T1000 (cell line): ENCODE results near the gene AOPEP.
"Not testable (repeated sequence)": the region's sequence is repeated elsewhere in the genome, so short reads cannot be mapped to it uniquely, and the experiment has no call there.

ENCODE experiments used
- DNase-seq: peaks from one replicate; lab custom pipeline; 2025; ENCODE audit warnings: mixed read lengths; lab: John Stamatoyannopoulos, UW

The AOPEP gene

DNA sequence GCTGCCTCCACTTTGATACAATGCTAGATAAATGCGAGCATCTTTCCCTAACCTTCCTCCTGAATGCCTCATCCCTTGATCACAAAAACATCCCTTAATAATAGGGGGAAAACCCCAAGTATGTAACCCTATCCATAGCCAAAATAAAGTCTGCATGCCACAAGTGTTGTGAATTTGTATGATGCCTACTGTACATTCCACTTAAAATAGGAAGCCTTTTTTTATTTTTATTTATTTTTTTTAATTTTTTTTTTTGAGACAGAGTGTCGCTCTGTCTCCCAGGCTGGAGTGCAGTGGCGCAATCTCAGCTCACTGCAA lies 207.0 kb downstream of the AOPEP start:
- no peak for DNase-seq

DNA sequence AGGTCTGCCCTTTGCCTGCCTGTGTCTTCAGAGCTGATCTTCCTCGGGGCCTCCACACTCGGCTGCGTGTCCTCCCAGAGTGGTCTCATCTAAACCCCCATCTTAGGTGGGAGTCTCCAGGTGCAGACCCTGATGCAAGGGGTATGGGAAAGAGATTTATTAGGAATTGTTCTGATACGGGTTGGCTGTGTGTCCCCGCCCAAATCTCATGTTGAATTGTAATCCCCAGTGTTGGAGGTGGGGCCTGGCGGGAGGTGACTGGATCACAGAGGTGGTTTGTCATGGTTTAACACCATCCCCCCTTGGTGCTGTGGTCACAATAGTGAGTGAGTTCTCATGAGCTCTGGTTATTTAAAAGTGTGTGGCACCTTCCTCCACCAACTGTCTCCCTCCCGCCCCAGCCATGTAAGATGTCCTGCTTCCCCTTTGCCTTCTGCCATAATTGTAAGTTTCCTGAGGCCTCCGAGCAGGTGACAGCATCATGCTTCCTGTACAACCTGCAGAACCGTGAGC lies 208.4 kb downstream of the AOPEP start:
- no peak for DNase-seq

- no peak for DNase-seq
Measured at GRCh38 chr9:94935396-94935795, 208.9 kb downstream of the AOPEP start.

DNA sequence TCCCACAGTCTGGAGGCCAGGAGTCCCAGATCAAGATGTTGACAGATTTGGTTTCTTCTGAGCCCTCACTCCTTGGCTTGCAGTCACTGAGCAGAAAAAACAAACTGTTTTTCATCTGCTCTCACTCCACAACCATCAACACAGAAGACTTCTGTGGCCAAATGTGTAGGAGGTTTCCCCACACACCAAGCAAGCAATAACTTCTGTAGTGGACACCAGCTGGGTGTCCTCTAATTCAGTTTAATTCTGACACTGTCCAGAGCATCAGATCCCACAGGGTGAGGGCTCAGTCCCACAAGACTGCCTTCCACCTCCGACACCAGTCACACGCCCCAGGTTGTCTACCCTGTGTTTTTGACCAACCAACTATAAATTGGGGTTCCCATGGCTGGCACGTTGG lies 209.9 kb downstream of the AOPEP start:
- DNase-seq: no peak

- DNase-seq: no peak
Measured at GRCh38 chr9:94937214-94937903, 210.9 kb downstream of the AOPEP start.

DNA sequence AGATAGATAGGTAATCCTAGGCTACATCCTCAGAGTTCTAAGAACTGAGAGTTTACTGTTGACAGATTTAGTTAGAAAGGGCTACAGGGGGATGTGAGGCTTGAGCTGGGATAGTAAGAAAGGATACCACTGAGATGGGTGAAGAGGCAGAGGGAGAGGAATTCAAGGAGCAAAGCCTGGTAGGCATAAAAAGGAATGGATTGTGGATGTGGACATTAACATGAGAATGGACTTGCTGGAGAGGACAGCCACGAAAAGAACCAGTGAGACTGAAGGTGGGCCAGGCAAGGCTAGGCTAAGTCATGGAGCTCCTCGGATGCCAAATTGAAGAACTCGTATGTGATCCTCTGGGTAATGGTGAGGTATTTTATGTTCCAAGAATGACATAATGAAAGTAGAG lies 211.9 kb downstream of the AOPEP start:
- DNase-seq: no peak

- not testable (repeated sequence) for DNase-seq
Measured at GRCh38 chr9:94940296-94940695, 213.8 kb downstream of the AOPEP start.

DNA sequence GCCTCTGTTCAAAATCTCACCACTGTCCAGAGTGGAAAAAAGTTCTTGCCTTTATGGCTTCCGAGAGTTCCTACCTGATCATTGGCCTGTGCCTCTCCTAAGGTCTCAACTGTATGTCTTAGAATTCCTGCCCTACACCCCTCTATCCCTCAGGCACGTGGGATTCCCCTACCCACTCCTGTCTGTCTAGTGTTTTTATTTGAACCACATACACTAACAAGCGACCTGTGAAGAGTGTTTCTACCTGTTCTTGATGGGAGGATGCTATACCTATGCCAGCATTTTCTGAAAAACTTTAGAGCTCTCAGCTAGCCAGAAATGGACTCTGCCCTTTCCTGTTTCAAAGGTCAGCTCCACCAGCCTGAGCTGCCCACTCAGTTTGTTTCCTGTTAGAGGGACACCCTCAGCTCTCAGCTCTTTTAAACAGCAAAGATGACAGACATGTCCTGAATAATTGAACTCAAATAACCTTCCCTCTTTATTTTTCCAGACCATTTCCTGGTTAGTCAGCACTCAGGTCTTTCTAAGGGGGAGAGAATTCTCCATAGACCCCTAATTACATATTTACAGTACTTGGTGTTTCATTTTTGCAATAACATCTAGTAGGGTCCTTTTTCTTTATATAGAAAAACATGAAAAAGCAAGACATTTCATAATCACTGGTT lies 214.8 kb downstream of the AOPEP start:
- no peak for DNase-seq

DNA sequence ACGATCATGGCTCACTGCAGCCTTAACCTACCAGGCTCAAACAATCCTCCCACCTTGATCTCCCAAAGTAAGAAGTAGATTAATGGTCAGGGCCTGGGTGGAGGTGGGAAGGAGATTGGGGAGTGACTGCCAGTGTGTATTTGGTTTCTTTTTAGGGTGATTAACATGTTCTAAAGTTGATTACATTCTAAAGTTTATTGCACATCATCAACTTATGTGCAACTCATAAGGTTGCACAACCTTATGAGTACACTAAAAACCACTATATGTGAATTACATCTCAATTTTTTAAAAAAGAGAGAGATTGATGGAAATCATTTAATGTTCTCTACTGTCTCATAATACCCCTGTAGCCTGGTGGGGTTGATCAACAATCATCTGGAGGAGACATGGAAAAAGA lies 218.1 kb downstream of the AOPEP start:
- no peak for DNase-seq

- no peak for DNase-seq
Measured at GRCh38 chr9:94945197-94946144, 219.0 kb downstream of the AOPEP start.

GRCh38 chr9:94946256-94946655 lies 219.8 kb downstream of the AOPEP start:
- DNase-seq: no peak

DNA sequence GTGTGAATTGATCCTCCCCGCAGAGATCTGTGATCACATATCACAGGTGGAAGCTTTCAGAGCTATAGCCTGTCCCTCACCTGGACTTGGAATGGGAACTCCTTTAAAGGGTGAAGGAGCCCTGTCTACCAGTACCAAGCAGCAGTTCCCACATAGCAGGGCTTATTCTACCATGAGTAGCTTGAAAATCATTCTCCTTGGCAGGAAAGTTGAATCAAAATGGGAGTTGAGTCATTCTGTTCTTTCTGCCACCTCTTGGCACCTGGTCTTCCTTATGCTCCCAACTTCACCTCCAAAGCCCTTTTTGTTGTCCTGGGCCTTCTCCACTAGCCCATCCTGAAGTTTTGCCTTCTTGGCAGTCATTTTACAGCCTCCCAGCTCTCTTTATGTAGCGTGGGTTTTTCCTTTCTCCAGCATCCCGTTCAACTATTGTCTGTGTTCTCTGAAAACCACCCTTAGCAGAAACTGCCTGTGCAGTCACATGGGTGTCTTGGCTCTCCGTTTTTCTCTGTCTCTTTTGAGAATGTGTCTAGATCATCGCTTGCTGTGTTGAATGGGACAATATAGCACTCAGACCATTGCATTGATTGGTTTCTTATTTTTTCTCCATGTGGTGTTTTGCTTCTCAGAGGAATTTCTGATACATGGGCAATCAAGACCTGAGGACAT lies 222.2 kb downstream of the AOPEP start:
- DNase-seq: no peak

DNA sequence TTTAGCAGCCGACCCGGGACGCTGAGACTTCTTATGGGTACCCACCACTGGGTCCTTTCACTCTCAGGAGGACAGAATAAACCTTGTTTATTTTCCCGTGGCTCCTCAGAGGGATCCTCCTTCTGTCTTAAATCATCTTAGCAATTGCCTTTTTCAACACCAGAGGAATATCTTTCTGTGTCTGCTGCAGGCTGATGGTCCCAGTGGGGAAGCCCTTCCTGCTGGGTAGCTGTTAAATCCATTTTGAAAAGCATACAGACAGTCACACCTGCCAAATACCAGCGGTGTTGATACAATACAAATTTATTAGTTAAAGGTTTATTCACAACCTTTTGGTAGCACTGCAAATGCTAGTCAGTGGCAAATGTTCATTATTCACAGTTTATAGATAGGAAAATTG lies 222.9 kb downstream of the AOPEP start:
- no peak for DNase-seq

GRCh38 chr9:94950040-94950578 lies 223.6 kb downstream of the AOPEP start:
- DNase-seq: no peak

DNA sequence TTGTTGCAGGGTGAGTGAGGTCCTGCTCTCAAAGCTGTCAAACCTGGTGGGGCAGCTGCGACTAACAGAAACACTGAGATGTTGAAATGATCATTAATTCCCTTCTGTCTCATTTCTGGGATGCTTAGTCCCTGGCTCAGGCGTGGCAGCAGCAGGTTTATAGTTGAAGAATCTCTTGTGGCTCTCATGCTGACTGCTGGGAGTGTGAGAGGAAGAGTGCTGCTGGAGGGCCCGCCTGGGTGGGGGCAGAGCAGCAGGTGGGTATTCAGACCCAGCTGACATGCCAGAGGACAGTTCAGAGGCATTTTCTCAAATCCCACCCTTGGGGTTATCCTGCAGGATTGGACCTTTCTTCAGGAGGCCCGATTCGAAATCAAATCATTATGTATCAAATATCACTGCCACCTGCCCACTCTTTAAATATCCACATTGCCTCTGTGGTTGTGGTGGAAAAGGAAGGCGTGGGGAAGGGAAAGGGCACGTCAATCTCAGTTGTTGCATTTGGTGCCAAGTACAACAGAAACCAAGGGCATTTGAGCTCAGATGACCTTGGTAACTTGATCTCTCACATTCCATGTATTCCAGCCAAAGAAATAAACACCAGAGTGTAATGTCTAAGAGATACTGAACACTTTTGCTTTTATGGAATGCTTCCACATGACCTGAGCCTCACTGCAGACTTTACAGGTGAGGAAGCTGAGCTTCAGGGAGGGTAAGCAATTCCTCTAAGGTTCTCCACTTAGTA lies 224.3 kb downstream of the AOPEP start:
- DNase-seq: no peak

DNA sequence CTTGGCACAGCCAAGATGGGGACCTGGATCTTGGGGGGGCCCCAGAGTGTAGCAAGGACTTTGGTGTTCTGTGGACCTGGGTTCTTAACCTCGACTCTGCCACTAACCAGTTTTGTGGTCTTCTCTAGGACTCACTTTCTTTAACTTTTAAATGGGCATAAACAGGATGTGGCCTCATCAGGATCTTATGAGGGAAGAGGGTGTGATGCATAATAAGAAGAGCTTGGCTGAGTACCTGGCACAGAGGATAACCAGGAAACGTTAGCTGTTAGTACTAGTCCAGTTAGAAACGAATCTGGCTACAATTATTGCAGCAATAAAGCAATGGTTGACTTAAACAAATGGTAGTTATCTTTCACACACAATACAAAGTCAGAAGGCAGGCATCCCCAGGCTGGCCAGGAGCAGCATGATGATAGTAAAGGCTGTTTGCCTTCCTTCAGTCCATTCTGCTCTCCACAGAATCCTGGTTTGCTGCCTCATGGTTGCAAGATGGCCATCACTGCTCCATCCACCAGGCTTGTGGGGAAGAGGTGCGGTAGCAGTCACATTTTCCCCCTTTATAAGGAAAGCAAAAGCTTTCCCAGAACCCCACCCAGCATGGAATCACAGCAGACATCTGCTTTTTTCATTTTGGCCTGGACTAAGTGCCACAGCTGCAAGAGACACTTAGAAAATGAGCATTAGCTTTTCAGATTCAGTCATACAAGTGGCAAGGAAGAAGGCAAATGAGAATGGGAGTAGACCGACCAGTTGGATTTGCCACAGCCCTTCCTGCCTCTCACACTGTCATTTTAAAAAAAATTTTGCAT lies 225.0 kb downstream of the AOPEP start:
- DNase-seq: no peak

- DNase-seq: no peak
Measured at GRCh38 chr9:94952565-94953373, 226.3 kb downstream of the AOPEP start.

DNA sequence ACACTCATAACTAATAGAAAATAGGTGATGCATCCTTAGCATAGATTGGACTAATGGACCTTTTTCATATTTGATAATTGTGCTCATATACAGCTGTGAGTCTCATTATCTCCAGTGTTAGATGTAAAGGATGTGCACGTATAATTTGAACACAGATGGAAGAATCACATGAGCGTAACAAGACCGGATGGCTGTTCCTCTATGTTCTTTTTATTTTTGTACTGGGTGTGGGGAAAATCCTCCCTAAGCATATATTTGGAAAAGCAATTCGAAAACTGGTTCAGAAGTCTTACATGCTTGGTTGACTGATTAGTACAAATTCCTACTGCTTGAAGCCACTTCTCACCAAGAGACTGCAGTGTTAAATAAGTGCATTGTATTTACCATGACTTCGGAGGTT lies 230.2 kb downstream of the AOPEP start:
- no peak for DNase-seq

- no peak for DNase-seq
Measured at GRCh38 chr9:94960964-94961363, 234.5 kb downstream of the AOPEP start.
